ENCODE results near the gene ANXA11. TPM values are rescaled to one million over a fixed set of nuclear protein-coding genes. Genes with fewer than 3 reads are reported as not detected.

Gene ANXA11
- total RNA-seq, 1 experiment from 2014 or later = 56.0 TPM

Small RNA genes within 50 kb of the gene (small RNA-seq; reads per million reads assigned to genes)
- gene RPS12P2 = not detected

Other genes with a start within 250 kb of the ANXA11 start
- 14.1 and 36.9 TPM in 2 replicates for gene TMEM254, start 126.9 kb downstream of the ANXA11 start, total RNA-seq (2014; rRNA removed; shearing (Covaris generic); ENCODE audit: low replicate concordance)
- gene PLAC9, start 72.8 kb downstream of the ANXA11 start, total RNA-seq (2014; rRNA removed; shearing (Covaris generic); ENCODE audit: low replicate concordance) = not detected in 2 replicates
- not detected in 2 replicates for gene MAT1A, start 84.1 kb upstream of the ANXA11 start, total RNA-seq (2014; rRNA removed; shearing (Covaris generic); ENCODE audit: low replicate concordance)
- gene DYDC1, start 151.2 kb upstream of the ANXA11 start, total RNA-seq (2014; rRNA removed; shearing (Covaris generic); ENCODE audit: low replicate concordance) = not detected in 2 replicates
- gene DYDC2, start 151.2 kb upstream of the ANXA11 start, total RNA-seq (2014; rRNA removed; shearing (Covaris generic); ENCODE audit: low replicate concordance) = 0.37 TPM in 1 of 2 replicates, not detected in the other
- 1.7 and 7.2 TPM in 2 replicates for gene PRXL2A, start 203.0 kb upstream of the ANXA11 start, total RNA-seq (2014; rRNA removed; shearing (Covaris generic); ENCODE audit: low replicate concordance)
- 3.4 TPM in 2 replicates for gene TSPAN14, start 248.8 kb upstream of the ANXA11 start, total RNA-seq (2014; rRNA removed; shearing (Covaris generic); ENCODE audit: low replicate concordance)

Measured in Karpas-422 (cell line).